Fibroblast of villous mesenchyme (primary cell): Measurements from ENCODE around the gene TYR. TPM values are rescaled to one million over a fixed set of nuclear protein-coding genes. Genes with fewer than 3 reads are reported as not detected.

ENCODE experiments used
- DNase-seq: peaks from one replicate; pipeline ENCODE4 v3.0.0-alpha.2; 2010; ENCODE audit warnings: low read depth
- H3K4me3 ChIP-seq: 2 replicates; pipeline ENCODE4 v1.5.1; 2011; ENCODE audit warnings: low read depth, mild to moderate bottlenecking, low read length
- CTCF ChIP-seq: IDR thresholded peaks from 2 replicates; pipeline ENCODE4 v1.5.1; 2012; ENCODE audit warnings: low read depth, mild to moderate bottlenecking, low read length; ENCODE audit not compliant: insufficient read depth
- total RNA-seq: library from RNA; depleted of rRNA; stranded (reverse); fragments of >200 nt; gene quantifications from 2 replicates; pipeline ENCODE4 v1.2.3, GENCODE V29; 2012

The TYR gene
- total RNA-seq, 1 donor: not detected

- no peak for DNase-seq
- no peak for TF ChIP-seq CTCF
- no peak overlapping the region for H3K4me3 ChIP-seq
Observed at GRCh38 chr11:89175796-89176195, 1.9 kb upstream of the TYR start.

- DNase-seq: no peak
Observed at GRCh38 chr11:89176938-89177337, 737 bp upstream of the TYR start.

GRCh38 chr11:89181111-89181510 is 3.4 kb downstream of the TYR start:
- no peak overlapping the region for H3K4me3 ChIP-seq
- no peak for TF ChIP-seq CTCF
- peak; percentile 10 for DNase-seq

More at GRCh38 chr11:89176938-89177337, 737 bp upstream of the TYR start:
- H3K4me3 ChIP-seq: no peak overlapping the region
- no peak for TF ChIP-seq CTCF

GRCh38 chr11:89182773-89183518 is 5.3 kb downstream of the TYR start:
- no peak for DNase-seq
- no peak for TF ChIP-seq CTCF
- no peak overlapping the region for H3K4me3 ChIP-seq

- TF ChIP-seq CTCF: no peak
- no peak for DNase-seq
- no peak overlapping the region for H3K4me3 ChIP-seq
Observed at GRCh38 chr11:89184021-89184420, 6.3 kb downstream of the TYR start.

- DNase-seq: no peak
- TF ChIP-seq CTCF: no peak
- no peak overlapping the region for H3K4me3 ChIP-seq
Observed at GRCh38 chr11:89189776-89190175, 12.1 kb downstream of the TYR start.

GRCh38 chr11:89201138-89201537 is 23.5 kb downstream of the TYR start:
- no peak for DNase-seq
- no peak for TF ChIP-seq CTCF
- H3K4me3 ChIP-seq: no peak overlapping the region
